GM23338 (cell line): ENCODE measurements around the gene SCO1.

Experiments used
- CREB1 ChIP-seq: fragments of 250-450 bp; sonication (Bioruptor Pico); IDR thresholded peaks from 2 replicates; pipeline ENCODE4 v1.5.0; 2020; ENCODE audit warnings: low read depth, mild to moderate bottlenecking, moderate library complexity
- CTCF ChIP-seq, 2 experiments: fragments of 200-600 bp in 1 of 2; sonication (generic) in 1 of 2; conservative IDR thresholded peaks; 2 replicates each; pipeline versions ENCODE4 v1.5.1 to v1.6.1; 2016 to 2017; ENCODE audit warnings: antibody characterized with exemption in 2 of 2, low read depth in 2 of 2, mild to moderate bottlenecking in 2 of 2, moderate library complexity in 1 of 2
- ETS1 ChIP-seq: IDR thresholded peaks from 2 replicates; pipeline ENCODE4 v1.6.1; 2016; ENCODE audit warnings: antibody characterized with exemption
- EZH2 ChIP-seq: fragments of 200-600 bp; sonication (generic); IDR thresholded peaks from one replicate; pipeline ENCODE4 v1.8.0; 2017; ENCODE audit warnings: antibody characterized with exemption, mild to moderate bottlenecking, low read depth; ENCODE audit not compliant: unreplicated experiment
- EZH2phosphoT487 ChIP-seq: fragments of 200-600 bp; sonication (generic); IDR thresholded peaks from one replicate; pipeline ENCODE4 v1.8.1; 2018; ENCODE audit warnings: antibody characterized with exemption; ENCODE audit not compliant: unreplicated experiment
- JUNB ChIP-seq: IDR thresholded peaks from one replicate; pipeline ENCODE4 v1.6.1; 2016; ENCODE audit warnings: antibody characterized with exemption; ENCODE audit not compliant: unreplicated experiment
- NANOG ChIP-seq: IDR thresholded peaks from 2 replicates; pipeline ENCODE4 v1.6.1; 2016; ENCODE audit warnings: antibody characterized with exemption, borderline replicate concordance
- POLR2AphosphoS5 ChIP-seq: IDR thresholded peaks from 2 replicates; pipeline ENCODE4 v1.6.1; 2016; ENCODE audit warnings: antibody characterized with exemption, low read depth
- REST ChIP-seq: IDR thresholded peaks from one replicate; pipeline ENCODE4 v1.6.1; 2018; ENCODE audit warnings: antibody characterized with exemption; ENCODE audit not compliant: unreplicated experiment
- STAT1 ChIP-seq: IDR thresholded peaks from one replicate; pipeline ENCODE4 v1.6.1; 2016; ENCODE audit warnings: antibody characterized with exemption; ENCODE audit not compliant: unreplicated experiment
- ZNF114 ChIP-seq: fragments of 250-450 bp; sonication (Bioruptor Pico); IDR thresholded peaks from 2 replicates; pipeline ENCODE4 v1.5.0; 2020; ENCODE audit warnings: mild to moderate bottlenecking, moderate library complexity
- ZNF331 ChIP-seq: fragments of 250-450 bp; sonication (Bioruptor Pico); IDR thresholded peaks from 2 replicates; pipeline ENCODE4 v1.5.0; 2020; ENCODE audit warnings: low read depth, mild to moderate bottlenecking, moderate library complexity
- TF ChIP-seq, protein P1 (sequence below): fragments of 250-450 bp; sonication (Bioruptor Pico); IDR thresholded peaks from 2 replicates; pipeline ENCODE4 v1.5.0; 2020; ENCODE audit warnings: mild to moderate bottlenecking, moderate library complexity

DNA sequence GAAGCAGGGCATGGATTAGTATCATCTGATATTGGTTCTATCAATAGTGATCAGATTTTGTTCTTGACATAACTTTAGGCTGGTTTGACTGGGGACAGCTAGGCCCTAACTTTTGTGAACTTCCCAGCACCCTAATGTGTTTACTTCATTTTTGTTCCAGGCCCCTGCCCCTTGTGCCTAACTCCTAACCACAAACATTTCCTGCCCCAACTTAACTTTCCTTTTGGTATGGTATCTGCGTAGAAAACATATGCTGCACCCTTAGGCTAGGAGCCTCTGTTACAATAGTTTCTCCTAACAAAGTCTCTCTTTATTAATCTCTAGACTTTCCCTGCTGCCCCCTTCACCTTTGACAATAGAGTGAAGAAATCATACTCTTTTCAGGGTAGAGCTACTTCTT lies 2.5 kb upstream of the SCO1 start:
- TF ChIP-seq CTCF (conservative IDR thresholded peaks at IDR 0.05; ENCODE audit: low read depth in 2 of 2): no peak
- no peak for TF ChIP-seq EZH2
- TF ChIP-seq ZNF331 (CRISPR knock-in tag): no peak
- TF ChIP-seq EZH2phosphoT487: no peak
- no peak for TF ChIP-seq POLR2AphosphoS5
- TF ChIP-seq STAT1: no peak
- TF ChIP-seq REST: no peak
- no peak for TF ChIP-seq NANOG
- no peak for TF ChIP-seq CREB1 (CRISPR knock-in tag)
- TF ChIP-seq JUNB: no peak
- TF ChIP-seq, protein P1, sequence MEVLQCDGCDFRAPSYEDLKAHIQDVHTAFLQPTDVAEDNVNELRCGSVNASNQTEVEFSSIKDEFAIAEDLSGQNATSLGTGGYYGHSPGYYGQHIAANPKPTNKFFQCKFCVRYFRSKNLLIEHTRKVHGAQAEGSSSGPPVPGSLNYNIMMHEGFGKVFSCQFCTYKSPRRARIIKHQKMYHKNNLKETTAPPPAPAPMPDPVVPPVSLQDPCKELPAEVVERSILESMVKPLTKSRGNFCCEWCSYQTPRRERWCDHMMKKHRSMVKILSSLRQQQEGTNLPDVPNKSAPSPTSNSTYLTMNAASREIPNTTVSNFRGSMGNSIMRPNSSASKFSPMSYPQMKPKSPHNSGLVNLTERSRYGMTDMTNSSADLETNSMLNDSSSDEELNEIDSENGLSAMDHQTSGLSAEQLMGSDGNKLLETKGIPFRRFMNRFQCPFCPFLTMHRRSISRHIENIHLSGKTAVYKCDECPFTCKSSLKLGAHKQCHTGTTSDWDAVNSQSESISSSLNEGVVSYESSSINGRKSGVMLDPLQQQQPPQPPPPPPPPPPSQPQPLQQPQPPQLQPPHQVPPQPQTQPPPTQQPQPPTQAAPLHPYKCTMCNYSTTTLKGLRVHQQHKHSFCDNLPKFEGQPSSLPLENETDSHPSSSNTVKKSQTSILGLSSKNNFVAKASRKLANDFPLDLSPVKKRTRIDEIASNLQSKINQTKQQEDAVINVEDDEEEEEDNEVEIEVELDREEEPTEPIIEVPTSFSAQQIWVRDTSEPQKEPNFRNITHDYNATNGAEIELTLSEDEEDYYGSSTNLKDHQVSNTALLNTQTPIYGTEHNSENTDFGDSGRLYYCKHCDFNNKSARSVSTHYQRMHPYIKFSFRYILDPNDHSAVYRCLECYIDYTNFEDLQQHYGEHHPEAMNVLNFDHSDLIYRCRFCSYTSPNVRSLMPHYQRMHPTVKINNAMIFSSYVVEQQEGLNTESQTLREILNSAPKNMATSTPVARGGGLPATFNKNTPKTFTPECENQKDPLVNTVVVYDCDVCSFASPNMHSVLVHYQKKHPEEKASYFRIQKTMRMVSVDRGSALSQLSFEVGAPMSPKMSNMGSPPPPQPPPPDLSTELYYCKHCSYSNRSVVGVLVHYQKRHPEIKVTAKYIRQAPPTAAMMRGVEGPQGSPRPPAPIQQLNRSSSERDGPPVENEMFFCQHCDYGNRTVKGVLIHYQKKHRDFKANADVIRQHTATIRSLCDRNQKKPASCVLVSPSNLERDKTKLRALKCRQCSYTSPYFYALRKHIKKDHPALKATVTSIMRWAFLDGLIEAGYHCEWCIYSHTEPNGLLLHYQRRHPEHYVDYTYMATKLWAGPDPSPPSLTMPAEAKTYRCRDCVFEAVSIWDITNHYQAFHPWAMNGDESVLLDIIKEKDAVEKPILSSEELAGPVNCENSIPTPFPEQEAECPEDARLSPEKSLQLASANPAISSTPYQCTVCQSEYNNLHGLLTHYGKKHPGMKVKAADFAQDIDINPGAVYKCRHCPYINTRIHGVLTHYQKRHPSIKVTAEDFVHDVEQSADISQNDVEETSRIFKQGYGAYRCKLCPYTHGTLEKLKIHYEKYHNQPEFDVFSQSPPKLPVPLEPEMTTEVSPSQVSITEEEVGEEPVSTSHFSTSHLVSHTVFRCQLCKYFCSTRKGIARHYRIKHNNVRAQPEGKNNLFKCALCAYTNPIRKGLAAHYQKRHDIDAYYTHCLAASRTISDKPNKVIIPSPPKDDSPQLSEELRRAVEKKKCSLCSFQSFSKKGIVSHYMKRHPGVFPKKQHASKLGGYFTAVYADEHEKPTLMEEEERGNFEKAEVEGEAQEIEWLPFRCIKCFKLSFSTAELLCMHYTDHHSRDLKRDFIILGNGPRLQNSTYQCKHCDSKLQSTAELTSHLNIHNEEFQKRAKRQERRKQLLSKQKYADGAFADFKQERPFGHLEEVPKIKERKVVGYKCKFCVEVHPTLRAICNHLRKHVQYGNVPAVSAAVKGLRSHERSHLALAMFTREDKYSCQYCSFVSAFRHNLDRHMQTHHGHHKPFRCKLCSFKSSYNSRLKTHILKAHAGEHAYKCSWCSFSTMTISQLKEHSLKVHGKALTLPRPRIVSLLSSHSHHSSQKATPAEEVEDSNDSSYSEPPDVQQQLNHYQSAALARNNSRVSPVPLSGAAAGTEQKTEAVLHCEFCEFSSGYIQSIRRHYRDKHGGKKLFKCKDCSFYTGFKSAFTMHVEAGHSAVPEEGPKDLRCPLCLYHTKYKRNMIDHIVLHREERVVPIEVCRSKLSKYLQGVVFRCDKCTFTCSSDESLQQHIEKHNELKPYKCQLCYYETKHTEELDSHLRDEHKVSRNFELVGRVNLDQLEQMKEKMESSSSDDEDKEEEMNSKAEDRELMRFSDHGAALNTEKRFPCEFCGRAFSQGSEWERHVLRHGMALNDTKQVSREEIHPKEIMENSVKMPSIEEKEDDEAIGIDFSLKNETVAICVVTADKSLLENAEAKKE (CRISPR knock-in tag): no peak
- no peak for TF ChIP-seq ZNF114
- no peak for TF ChIP-seq ETS1
